Aorta (tissue), 5 donors: ENCODE measurements around the gene NEK4. TPM values are rescaled to one million over a fixed set of nuclear protein-coding genes. Genes with fewer than 3 reads are reported as not detected.

Experiments used
- ATAC-seq: fragments of 200-7000 bp; cut with Tn5 transposase; one replicate; pipeline ENCODE4 v1.9.1; 2022; ENCODE audit warnings: moderate library complexity; ENCODE audit not compliant: low FRiP score
- DNase-seq, 2 donors: peaks; one replicate each; pipeline ENCODE4 v3.0.0-alpha.2; 2020
- H3K27ac ChIP-seq, 2 donors: one replicate each; pipeline ENCODE4 v1.5.1; 2013; ENCODE audit warnings: low read length in 2 of 2, mild to moderate bottlenecking in 2 of 2, moderate library complexity in 2 of 2, control low read depth in 1 of 2, inconsistent platforms in 1 of 2, low read depth in 1 of 2
- H3K27me3 ChIP-seq, 2 donors: one replicate each; pipeline ENCODE4 v1.6.1; 2013; ENCODE audit warnings: control low read depth in 1 of 2, low read length in 1 of 2, mild to moderate bottlenecking in 1 of 2, moderate library complexity in 1 of 2; ENCODE audit not compliant: insufficient read depth in 2 of 2, control insufficient read depth in 1 of 2
- H3K36me3 ChIP-seq, 2 donors: one replicate each; pipeline ENCODE4 v1.6.1; 2013; ENCODE audit warnings: control low read depth in 1 of 2, low read length in 1 of 2, mild to moderate bottlenecking in 1 of 2; ENCODE audit not compliant: insufficient read depth in 2 of 2, control insufficient read depth in 1 of 2
- H3K4me1 ChIP-seq, 2 donors: one replicate each; pipeline ENCODE4 v1.6.1; 2013; ENCODE audit warnings: low read length in 2 of 2, control low read depth in 1 of 2, mild to moderate bottlenecking in 1 of 2, moderate library complexity in 1 of 2; ENCODE audit not compliant: insufficient read depth in 2 of 2, control insufficient read depth in 1 of 2
- H3K4me3 ChIP-seq, 2 donors: one replicate each; pipeline ENCODE4 v1.5.1; 2013; ENCODE audit warnings: low read length in 2 of 2, control low read depth in 1 of 2, mild to moderate bottlenecking in 1 of 2
- H3K9me3 ChIP-seq: one replicate; pipeline ENCODE4 v1.6.1; 2013; ENCODE audit warnings: mild to moderate bottlenecking, low read length; ENCODE audit not compliant: control insufficient read depth
- WGBS, 2 donors: extraction: QIAGEN DNeasy Blood & Tissue Kit; methylation state at CpG; one replicate each; pipeline ENCODE4 v1.1.7; 2013; 5-methylcytosine and 5-hydroxymethylcytosine counted together
- intact Hi-C, 2 donors: fragments of 100-400 bp; cut with DNase I; formaldehyde crosslinking; loops; one replicate each; pipeline versions ENCODE4 v1.14.2 to v1.15.0; 2022
- polyA plus RNA-seq, 2 donors: library from polyadenylated mRNA; stranded (reverse); fragments of 200-250 nt; gene quantifications; one replicate each; pipeline ENCODE4 v1.2.3, GENCODE V29; 2013
- total RNA-seq, 2 donors: library from RNA; stranded (reverse); fragmentation: NEBNext Ultra II Directional; extraction: Animal tissue kit (Norgen Biotek cat#: 25700); gene quantifications; one replicate each; pipeline ENCODE4 v1.2.1, GENCODE V29; 2021
- donor health status: healthy with polysubstance abuse.
- donor health status: Bipolar disorder and iron deficiency.
- donor health status: DM: no; HTN: no; CAD: no.
- donor health status: DM: no; HTN: no; CAD: no.
- donor health status: DM: yes; HTN: yes; CAD: no.

NEK4 gene
- total and polyA plus RNA-seq, 4 donors: 8.0 to 22.1 (median 15.1) TPM

DNA sequence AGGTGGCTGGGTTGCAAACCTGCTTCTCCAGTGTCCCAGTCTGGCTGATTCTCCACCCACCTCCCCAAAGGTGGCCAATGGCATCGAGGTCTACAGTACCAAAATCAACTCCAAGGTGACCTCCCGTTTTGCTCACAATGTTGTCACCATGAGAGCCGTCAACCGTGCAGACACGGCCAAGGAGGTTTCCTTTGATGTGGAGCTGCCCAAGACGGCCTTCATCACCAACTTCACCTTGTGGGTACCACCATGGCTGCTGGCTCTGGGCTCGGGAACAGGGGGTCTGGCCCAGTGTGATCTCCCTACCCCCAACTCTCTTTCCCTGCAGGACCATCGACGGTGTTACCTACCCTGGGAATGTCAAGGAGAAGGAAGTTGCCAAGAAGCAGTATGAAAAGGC lies 25.7 kb upstream of the NEK4 start:
- Histone ChIP-seq H3K4me1 (no peaks in the 10 kb centered on the region), H3K36me3 (no peaks in the 10 kb centered on the region), H3K27me3 (no peaks in the 10 kb centered on the region), H3K27ac (no peak overlapping the region), H3K4me3 (no peak overlapping the region), H3K9me3 (no peaks in the 10 kb centered on the region)
- intact Hi-C loops: no loop called here
- DNase-seq (no peak), ATAC-seq (no peak)
- 95 to 98% methylated on average over 9 of the region's 9 CpGs for WGBS, 2 donors

DNA sequence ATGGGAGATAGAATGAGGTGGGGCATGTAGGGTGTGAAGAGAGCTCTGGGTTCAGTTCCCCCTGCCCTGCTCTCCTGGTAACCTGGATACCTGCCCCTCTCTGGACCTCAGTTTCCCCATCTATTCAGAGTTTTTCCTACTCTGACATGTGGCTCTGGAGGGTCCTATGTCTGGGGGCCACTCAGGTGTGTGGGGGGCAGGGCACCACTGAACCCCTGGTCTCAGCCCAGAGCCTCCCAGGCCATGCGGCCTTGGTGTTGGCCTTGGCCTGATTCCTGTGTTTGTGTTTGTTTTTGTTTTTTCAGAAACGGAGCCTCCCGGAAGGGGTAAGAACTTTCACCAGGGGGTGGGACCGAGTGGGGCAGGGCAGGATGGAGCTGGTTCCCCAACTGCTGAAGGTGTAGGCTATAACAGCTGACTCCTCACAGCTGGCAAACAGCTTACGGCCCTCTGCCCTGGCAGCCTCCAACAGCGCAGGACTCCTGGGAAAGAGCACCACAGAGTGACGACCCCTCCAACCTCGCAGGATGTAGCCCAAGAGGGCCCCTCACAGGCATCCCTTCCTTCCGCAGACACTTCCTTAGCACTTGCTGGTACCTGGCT lies 24.7 kb upstream of the NEK4 start:
- no peaks in the 10 kb centered on the region for H3K36me3 ChIP-seq
- intact Hi-C loops: no loop called here
- no peak overlapping the region for H3K27ac ChIP-seq
- ATAC-seq (no peak), DNase-seq (no peak)
- H3K9me3 ChIP-seq: no peaks in the 10 kb centered on the region
- 55% methylated on average over 9 of the region's 9 CpGs for WGBS, 2 donors
- H3K4me3 ChIP-seq: no peak overlapping the region
- H3K27me3 ChIP-seq: no peaks in the 10 kb centered on the region
- no peaks in the 10 kb centered on the region for H3K4me1 ChIP-seq

DNA sequence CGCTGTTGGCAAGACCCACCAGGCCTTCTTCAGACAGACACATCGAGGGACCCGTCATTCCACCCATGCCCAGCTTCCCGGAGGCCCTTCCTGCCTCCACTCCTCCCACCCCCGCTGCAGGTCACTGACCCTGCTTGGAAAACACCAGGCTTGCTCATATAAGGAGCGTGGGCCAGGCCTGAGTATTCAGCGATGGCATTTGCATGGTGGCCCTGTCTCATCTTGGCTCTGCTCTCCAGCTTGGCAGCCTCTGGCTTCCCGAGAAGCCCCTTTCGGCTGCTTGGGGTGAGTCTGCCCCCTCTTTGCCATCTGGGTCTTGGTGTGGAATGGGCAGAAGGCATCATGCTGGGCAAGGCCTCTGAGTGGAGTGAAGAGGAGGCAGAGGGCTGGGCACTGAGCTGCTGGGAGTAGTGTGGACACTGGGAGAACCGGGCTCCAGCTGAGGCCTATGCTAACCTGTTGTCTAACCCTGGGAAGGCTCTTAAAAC lies 23.9 kb upstream of the NEK4 start, which contains the start of gene ITIH3:
TSS of gene ITIH3 (plus strand) at position 185 of the 488 bp plus-strand sequence. CDS start at position 193, 8 bp downstream.
- Histone ChIP-seq H3K27me3 (no peaks in the 10 kb centered on the region), H3K36me3 (no peaks in the 10 kb centered on the region), H3K4me3 (no peak within 1 kb of the TSS), H3K9me3 (no peaks in the 10 kb centered on the region), H3K4me1 (no peaks in the 10 kb centered on the region), H3K27ac (no peak within 1 kb of the TSS)
- intact Hi-C loops: no loop called here
- no peak for ATAC-seq
- DNase-seq: no peak
- 68 to 69% methylated on average over 10 of the region's 10 CpGs for WGBS, 2 donors

DNA sequence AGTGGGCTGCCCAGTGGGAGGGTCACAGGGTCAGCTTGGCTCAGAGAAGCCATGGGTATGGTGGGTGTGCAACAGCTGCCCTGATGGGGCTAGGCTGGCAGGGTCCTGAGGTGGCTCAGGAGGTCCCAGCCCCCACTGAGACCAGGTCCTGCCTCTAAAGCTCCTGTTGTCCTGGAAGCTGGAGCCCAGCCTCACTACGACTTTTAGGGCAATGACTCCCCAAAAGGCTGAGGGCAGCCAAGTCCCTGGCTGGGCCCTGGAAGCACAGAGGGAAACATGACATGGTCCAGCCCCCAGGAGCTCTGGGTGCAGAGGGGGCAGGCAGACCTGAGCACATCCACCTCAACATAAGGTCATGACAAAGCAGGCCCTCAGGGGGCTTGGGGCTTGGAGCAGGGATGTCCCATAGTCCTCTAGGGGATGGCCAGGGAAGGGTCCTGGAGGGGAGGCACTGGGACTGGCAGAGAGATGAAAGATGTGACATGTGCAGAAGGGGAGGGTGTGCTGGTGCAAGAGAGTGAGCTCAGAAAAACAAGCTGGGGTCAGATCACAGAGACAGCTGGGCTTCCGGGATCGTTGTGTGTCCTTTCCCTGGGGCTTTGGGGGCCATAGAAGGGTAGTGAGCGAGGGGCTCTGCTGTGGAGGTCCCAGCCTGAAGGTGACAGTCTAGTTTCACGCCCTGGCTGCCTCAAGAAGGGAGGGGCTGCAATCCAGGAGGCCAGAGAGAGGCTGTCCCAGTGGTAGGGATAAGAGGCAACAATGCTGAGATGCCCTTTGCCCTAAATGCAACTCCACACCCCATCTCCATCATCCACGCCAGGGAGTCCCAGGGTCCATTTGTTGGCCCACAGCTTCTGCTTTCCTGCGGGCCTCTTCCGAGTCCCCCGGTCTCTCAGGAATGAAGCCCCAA lies 23.2 kb upstream of the NEK4 start:
- no peak for ATAC-seq
- H3K4me3 ChIP-seq: no peak overlapping the region
- H3K36me3 ChIP-seq: no peaks in the 10 kb centered on the region
- no peak overlapping the region for H3K27ac ChIP-seq
- no peak for DNase-seq
- no peaks in the 10 kb centered on the region for H3K27me3 ChIP-seq
- intact Hi-C loops: no loop called here
- no peaks in the 10 kb centered on the region for H3K4me1 ChIP-seq
- H3K9me3 ChIP-seq: no peaks in the 10 kb centered on the region
- 79 to 85% methylated on average over 8 to 9 of the region's 9 CpGs for WGBS, 2 donors

DNA sequence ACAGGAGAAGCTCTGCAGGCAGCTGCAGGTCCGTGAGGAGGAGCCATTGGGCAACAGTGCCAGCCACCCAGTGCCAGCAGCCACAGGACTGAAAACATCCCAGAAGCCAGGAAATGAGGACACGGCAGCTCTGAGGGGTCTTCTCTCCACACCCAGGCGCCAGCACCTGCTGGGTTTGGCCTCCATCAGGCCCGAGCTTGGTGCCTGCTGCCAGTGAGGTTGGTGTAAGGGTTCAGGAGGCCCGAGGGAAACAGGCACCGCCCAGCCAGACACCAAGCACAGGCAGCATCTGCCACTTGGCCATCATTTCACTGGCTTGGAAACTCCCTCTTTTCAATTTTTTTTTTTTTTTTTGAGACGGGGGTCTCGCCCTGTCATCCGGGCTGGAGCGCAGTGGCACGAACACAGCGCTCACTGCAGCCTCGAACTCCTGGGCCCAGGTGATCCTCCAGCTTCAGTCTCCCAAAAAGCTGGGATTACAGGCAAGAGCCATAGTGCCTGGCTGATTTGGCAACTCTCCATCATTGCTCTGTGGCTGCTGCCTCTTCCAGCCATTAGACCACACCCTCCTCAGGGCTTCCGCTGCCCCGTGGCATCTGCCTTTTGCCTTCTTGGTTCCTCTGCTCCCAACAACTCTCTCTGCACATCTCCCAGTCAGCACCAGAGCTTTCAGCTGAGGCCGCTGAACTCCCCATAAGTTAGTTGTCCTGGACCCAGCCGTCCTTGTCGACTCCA lies 22.4 kb upstream of the NEK4 start:
- 80 to 81% methylated on average over 18 of the region's 18 CpGs for WGBS, 2 donors

DNA sequence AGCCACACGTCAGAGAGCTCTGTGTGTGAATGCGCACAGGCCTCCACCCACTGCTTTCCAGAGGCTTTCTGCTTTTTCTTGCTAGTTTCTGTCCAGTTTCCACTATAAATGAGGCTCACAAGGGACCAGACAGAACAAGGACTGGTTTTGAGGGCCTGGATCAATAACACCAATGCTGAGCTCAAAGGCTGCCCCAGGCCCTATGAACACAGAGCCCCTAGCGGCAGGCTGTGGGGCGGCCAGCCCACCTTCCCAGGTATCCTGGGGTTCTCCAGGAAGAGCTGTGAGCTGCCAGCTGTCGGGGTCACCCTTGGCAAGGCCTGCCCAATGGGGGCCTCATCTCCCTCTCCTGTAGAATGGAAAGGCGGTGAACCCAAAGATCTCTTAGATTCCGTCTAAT lies 21.7 kb upstream of the NEK4 start:
- Histone ChIP-seq H3K9me3 (no peaks in the 10 kb centered on the region), H3K4me3 (no peak overlapping the region), H3K27me3 (no peaks in the 10 kb centered on the region), H3K36me3 (no peaks in the 10 kb centered on the region), H3K27ac (no peak overlapping the region), H3K4me1 (no peaks in the 10 kb centered on the region)
- DNase-seq: no peak
- intact Hi-C loops: no loop called here
- WGBS, 2 donors: 91 to 94% methylated on average over 7 of the region's 7 CpGs
- ATAC-seq: no peak

More for the DNA sequence above, 22.4 kb upstream of the NEK4 start:
- H3K36me3 ChIP-seq: no peaks in the 10 kb centered on the region
- H3K27ac ChIP-seq: no peak overlapping the region
- H3K9me3 ChIP-seq: no peaks in the 10 kb centered on the region
- ATAC-seq (no peak), DNase-seq (no peak)
- no peaks in the 10 kb centered on the region for H3K27me3 ChIP-seq
- no peak overlapping the region for H3K4me3 ChIP-seq
- intact Hi-C loops: no loop called here
- H3K4me1 ChIP-seq: no peaks in the 10 kb centered on the region

DNA sequence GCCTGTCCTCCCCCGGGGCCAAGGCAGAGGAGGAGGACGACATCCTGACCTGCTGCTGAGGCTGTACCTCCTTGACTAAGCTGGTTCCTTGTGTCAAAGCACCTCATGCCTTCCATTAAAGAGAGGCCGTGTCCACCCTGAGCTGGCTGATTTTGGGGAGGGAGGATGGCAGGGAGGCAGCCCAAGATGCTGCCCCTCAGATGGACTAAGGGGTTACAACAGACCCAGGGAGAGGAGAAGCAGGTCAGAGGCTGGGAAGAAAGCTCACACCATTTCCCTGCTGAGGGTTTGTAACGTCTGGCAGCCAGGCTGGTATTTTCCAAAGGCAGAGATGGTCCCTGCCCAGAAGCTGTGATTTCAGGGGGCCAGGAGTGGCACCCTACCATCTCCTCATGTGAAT lies 21.2 kb upstream of the NEK4 start:
- intact Hi-C loops: no loop called here
- H3K4me3 ChIP-seq: no peak overlapping the region
- H3K4me1 ChIP-seq: no peaks in the 10 kb centered on the region
- ATAC-seq (no peak), DNase-seq (no peak)
- no peaks in the 10 kb centered on the region for H3K9me3 ChIP-seq
- no peak overlapping the region for H3K27ac ChIP-seq
- no peaks in the 10 kb centered on the region for H3K36me3 ChIP-seq
- no peaks in the 10 kb centered on the region for H3K27me3 ChIP-seq
- 86 to 88% methylated on average over 4 of the region's 4 CpGs for WGBS, 2 donors

DNA sequence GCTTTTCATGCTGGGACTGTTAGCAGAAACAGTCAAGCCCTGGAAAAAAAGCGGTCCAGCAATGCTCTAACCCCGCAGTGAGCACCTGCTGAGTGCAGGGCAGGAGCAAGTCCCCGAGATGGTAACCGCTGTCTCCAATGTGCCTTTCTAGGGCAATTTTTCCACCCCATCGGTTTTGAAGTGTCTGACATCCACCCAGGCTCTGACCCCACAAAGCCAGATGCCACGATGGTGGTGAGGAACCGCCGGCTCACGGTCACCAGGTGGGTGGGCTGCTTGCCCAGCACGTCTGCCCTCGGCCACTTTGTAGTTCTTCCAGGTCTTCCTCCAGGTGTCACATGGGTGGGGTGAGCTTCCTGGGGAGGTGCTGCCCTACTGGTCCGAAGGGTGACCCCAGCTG lies 20.6 kb upstream of the NEK4 start:
- Histone ChIP-seq H3K27me3 (no peaks in the 10 kb centered on the region), H3K4me1 (no peaks in the 10 kb centered on the region), H3K36me3 (no peaks in the 10 kb centered on the region), H3K27ac (no peak overlapping the region), H3K4me3 (no peak overlapping the region), H3K9me3 (no peaks in the 10 kb centered on the region)
- ATAC-seq (no peak), DNase-seq (peak in 1 of 2 donors; percentile 33)
- intact Hi-C loops: no loop called here
- WGBS, 2 donors: 89 to 93% methylated on average over 12 of the region's 12 CpGs
